Heart left ventricle (tissue), 13 donors: Measurements from ENCODE around the gene TEX36.

Experiments used
- CTCF ChIP-seq, 12 donors: fragments of 200-600 bp; sonication (generic) in 4 of 12; IDR thresholded peaks; one replicate each; pipeline versions ENCODE4 v1.5.0 to v1.8.0; 2018 to 2022; ENCODE audit warnings: antibody characterized with exemption in 12 of 12, mild to moderate bottlenecking in 5 of 12
- POLR2A ChIP-seq, 2 donors: fragments of 450-650 bp; IDR thresholded peaks; one replicate each; pipeline ENCODE4 v1.6.1; 2017; ENCODE audit warnings: antibody characterized with exemption in 2 of 2, mild to moderate bottlenecking in 2 of 2, moderate library complexity in 2 of 2
- donor health status: ischemic (EF 13 %, LVEDD 7.1; RV severe dilation, severe dysfunction).
- donor health status: DM: no; HTN: yes; CAD: no.
- donor health status: DM: no; HTN: no; CAD: no.
- donor health status: ischemic (EF 25% LVEDD 6.9; RV normal size, moderate dysfunction).
- donor health status: ischemic (EF 25% LVEDD 5.7; RV mildly dilated, moderate dysfunction).
- donor health status: ischemic (EF 35%, LVEDD 5.7; RV mildly dilated, moderate dysfunction).
- donor health status: nonischemic (EF 11% LVEDD 7.7; RV severe dilation, severe dysfunction).
- donor health status: DM: yes; HTN: yes; CAD: no.
- donor health status: PGD.
- donor health status: ischemic (EF 29% LVEDD 5.4; RV normal size, mild dysfunction).
- donor health status: nonischemic (EF 23%, LVEDD 6.1; RV moderate dilation, normal function).

- no peak for TF ChIP-seq CTCF (IDR thresholded peaks at IDR 0.05)
- TF ChIP-seq POLR2A (IDR thresholded peaks at IDR 0.05), result no peak
These were observed 44.4 kb downstream of the TEX36 start for GRCh38 chr10:125638555-125638954.
